A549 (cell line): Measurements from ENCODE around the gene FAM47E. TPM values are rescaled to one million over a fixed set of nuclear protein-coding genes. Genes with fewer than 3 reads are reported as not detected.

Experiments used
- ATAC-seq, 2 experiments: fragments of 200-7000 bp in 1 of 2; fragments of >200 bp in 1 of 2; cut with Nextera tagmentation in 1 of 2; cut with Tn5 transposase in 1 of 2; 3 replicates each; pipeline versions ENCODE4 v1.8.0 to v1.9.1; 2018 to 2020; ENCODE audit warnings: mild to moderate bottlenecking in 1 of 2, moderate library complexity in 1 of 2
- CTCF ChIA-PET: fragments of 300-600 bp; sonication (Branson Sonifier 250); formaldehyde crosslinking; extraction: SDS; loops from one replicate; lab custom pipeline; 2021; ENCODE audit warnings: antibody characterized with exemption, inconsistent platforms; lab: Yijun Ruan, JAX
- POLR2A ChIA-PET: fragments of 350-600 bp; formaldehyde crosslinking; extraction: SDS; loops from one replicate; lab custom pipeline; 2021; ENCODE audit warnings: antibody characterized with exemption, inconsistent platforms; lab: Yijun Ruan, JAX
- DNase-seq, 2 experiments: peaks; one replicate each; pipeline versions ENCODE4 v3.0.0 to v3.0.0-alpha.2; 2011 to 2016; ENCODE audit warnings: low read depth in 1 of 2, low spot score in 1 of 2
- FAIRE-seq: peaks from 2 replicates; lab custom pipeline; 2011; peaks lifted over from hg19 to GRCh38; lab: Jason Lieb, UNC
- H3K27ac ChIP-seq, 2 experiments: fragments of >200 bp; sonication (Bioruptor Twin); formaldehyde crosslinking; 3 replicates each; pipeline ENCODE4 v1.5.1; 2016 to 2017
- H3K4me1 ChIP-seq: fragments of >200 bp; sonication (Bioruptor Twin); formaldehyde crosslinking; 3 replicates; pipeline ENCODE4 v1.6.1; 2016
- H3K4me2 ChIP-seq: fragments of >200 bp; sonication (Bioruptor Twin); formaldehyde crosslinking; 3 replicates; pipeline ENCODE4 v1.6.1; 2016
- H3K4me3 ChIP-seq: fragments of >200 bp; sonication (Bioruptor Twin); formaldehyde crosslinking; 3 replicates; pipeline ENCODE4 v1.5.1; 2016
- H3K9me3 ChIP-seq: fragments of >200 bp; sonication (Bioruptor Twin); formaldehyde crosslinking; 3 replicates; pipeline ENCODE4 v1.6.1; 2016
- BHLHE40 ChIP-seq: IDR thresholded peaks from 2 replicates; pipeline ENCODE4 v1.6.1; 2012; ENCODE audit warnings: low read depth, low read length, inconsistent platforms
- CBX8 ChIP-seq: fragments of 200-600 bp; sonication (generic); IDR thresholded peaks from 2 replicates; pipeline ENCODE4 v1.6.1; 2016
- CTCF ChIP-seq: fragments of >200 bp; sonication (Bioruptor Twin); formaldehyde crosslinking; IDR thresholded peaks from 3 replicates; pipeline ENCODE4 v1.5.1; 2016
- EHF ChIP-seq: fragments of 250-450 bp; sonication (Bioruptor Pico); IDR thresholded peaks from 2 replicates; pipeline ENCODE4 v1.5.0; 2020; ENCODE audit warnings: mild to moderate bottlenecking
- EP300 ChIP-seq, 2 experiments: fragments of >200 bp; sonication (Bioruptor Twin); formaldehyde crosslinking; IDR thresholded peaks; 2 replicates in 1 of 2; 3 replicates in 1 of 2; pipeline ENCODE4 v1.6.1; 2016 to 2017
- FOSB ChIP-seq: fragments of 250-450 bp; sonication (Bioruptor Pico); IDR thresholded peaks from 2 replicates; pipeline ENCODE4 v1.5.0; 2020; ENCODE audit warnings: mild to moderate bottlenecking, moderate library complexity
- FOSL2 ChIP-seq, 2 experiments: fragments of 450-650 bp in 1 of 2; fragments of >200 bp in 1 of 2; sonication (Bioruptor Twin) in 1 of 2; formaldehyde crosslinking; IDR thresholded peaks; 2 replicates each; pipeline versions ENCODE4 v1.5.0 to v1.6.1; 2016 to 2020; ENCODE audit warnings: mild to moderate bottlenecking in 1 of 2, moderate library complexity in 1 of 2
- FOXS1 ChIP-seq: fragments of 250-450 bp; sonication (Bioruptor Pico); IDR thresholded peaks from 2 replicates; pipeline ENCODE4 v1.5.0; 2020; ENCODE audit warnings: mild to moderate bottlenecking, moderate library complexity
- HDAC2 ChIP-seq: fragments of 200-600 bp; sonication (generic); IDR thresholded peaks from 2 replicates; pipeline ENCODE4 v1.6.1; 2016
- HOXB13 ChIP-seq: fragments of 250-450 bp; sonication (Bioruptor Pico); IDR thresholded peaks from 2 replicates; pipeline ENCODE4 v1.5.0; 2020; ENCODE audit warnings: low read depth, mild to moderate bottlenecking, moderate library complexity
- KDM1A ChIP-seq: fragments of 200-600 bp; sonication (generic); IDR thresholded peaks from 2 replicates; pipeline ENCODE4 v1.6.1; 2016; ENCODE audit warnings: low read depth, mild to moderate bottlenecking
- KDM5A ChIP-seq: fragments of 200-600 bp; sonication (generic); IDR thresholded peaks from 2 replicates; pipeline ENCODE4 v1.6.1; 2016; ENCODE audit warnings: antibody characterized with exemption, mild to moderate bottlenecking
- MAZ ChIP-seq: fragments of 150-350 bp; IDR thresholded peaks from 2 replicates; pipeline ENCODE4 v1.6.1; 2014; ENCODE audit warnings: antibody characterized with exemption, low read depth, low read length, borderline replicate concordance
- MYC ChIP-seq: IDR thresholded peaks from 2 replicates; pipeline ENCODE4 v1.6.1; 2012; ENCODE audit warnings: mild to moderate bottlenecking, inconsistent platforms, low read length, improper control_type of control experiment, borderline replicate concordance
- NFE2L2 ChIP-seq: fragments of 150-350 bp; conservative IDR thresholded peaks from 2 replicates; pipeline ENCODE4 v1.6.1; 2014; ENCODE audit warnings: low read length
- NR3C1 ChIP-seq: fragments of >200 bp; sonication (Bioruptor Twin); formaldehyde crosslinking; IDR thresholded peaks from 3 replicates; pipeline ENCODE4 v1.6.1; 2017
- PHF8 ChIP-seq: fragments of 200-600 bp; sonication (generic); IDR thresholded peaks from 2 replicates; pipeline ENCODE4 v1.6.1; 2016; ENCODE audit warnings: low read depth, mild to moderate bottlenecking, antibody characterized with exemption, moderate library complexity, borderline replicate concordance
- POLR2A ChIP-seq: IDR thresholded peaks from 2 replicates; pipeline ENCODE4 v1.6.1; 2012; ENCODE audit warnings: mild to moderate bottlenecking, low read length
- RAD21 ChIP-seq, 2 experiments: fragments of >200 bp in 1 of 2; sonication (Bioruptor Twin) in 1 of 2; formaldehyde crosslinking in 1 of 2; IDR thresholded peaks in 1 of 2; conservative IDR thresholded peaks in 1 of 2; 2 replicates in 1 of 2; 3 replicates in 1 of 2; pipeline ENCODE4 v1.6.1; 2012 to 2018; ENCODE audit warnings: inconsistent platforms in 1 of 2
- RARB ChIP-seq: fragments of 250-450 bp; sonication (Bioruptor Pico); IDR thresholded peaks from 2 replicates; pipeline ENCODE4 v1.8.0; 2021; ENCODE audit warnings: mild to moderate bottlenecking, moderate library complexity
- RCOR1 ChIP-seq: fragments of 150-350 bp; IDR thresholded peaks from 2 replicates; pipeline ENCODE4 v1.6.1; 2014; ENCODE audit warnings: antibody characterized with exemption, low read length, low read depth
- SREBF2 ChIP-seq: fragments of 450-650 bp; IDR thresholded peaks from 2 replicates; pipeline ENCODE4 v1.6.1; 2014; ENCODE audit warnings: mild to moderate bottlenecking, moderate library complexity
- ZNF302 ChIP-seq: fragments of 250-450 bp; sonication (Bioruptor Pico); IDR thresholded peaks from 2 replicates; pipeline ENCODE4 v1.9.0; 2021; ENCODE audit warnings: inconsistent platforms, mild to moderate bottlenecking, moderate library complexity
- WGBS: methylation state at CpG from one replicate; pipeline ENCODE4 v1.1.6; 2017; ENCODE audit errors: missing lambda C conversion rate; 5-methylcytosine and 5-hydroxymethylcytosine counted together
- polyA plus RNA-seq, 4 experiments: library from polyadenylated mRNA; depleted of rRNA in 3 of 4; stranded (reverse); fragments of >200 nt; fragmentation: RNase III in 1 of 4; extraction: RNeasy Plus Mini Kit Qiagen cat#74134 plus additional on column Dnase treatment in 1 of 4; gene quantifications; 2 replicates in 3 of 4; 3 replicates in 1 of 4; pipeline ENCODE4 v1.2.3, GENCODE V29; 2011 to 2017
- TF ChIP-seq, protein P1 (sequence below): IDR thresholded peaks from 2 replicates; pipeline ENCODE4 v1.6.1; 2012
- TF ChIP-seq, protein P2 (sequence below): IDR thresholded peaks from 2 replicates; pipeline ENCODE4 v1.6.1; 2012
- TF ChIP-seq, protein P3 (sequence below): fragments of 250-450 bp; sonication (Bioruptor Pico); IDR thresholded peaks from 2 replicates; pipeline ENCODE4 v1.5.0; 2021; ENCODE audit warnings: mild to moderate bottlenecking, moderate library complexity, borderline replicate concordance

FAM47E gene
- polyA plus RNA-seq, 2 of the 4 experiments (the other 2 are of a cell fraction): 0.23 to 0.85 TPM

GRCh38 chr4:76216524-76216923, 35.0 kb upstream of the FAM47E start:
- TF ChIP-seq RAD21 (conservative IDR thresholded peaks at IDR 0.05 in 1 of 2, IDR thresholded peaks at IDR 0.05 in 1 of 2): no peak
- no peak for TF ChIP-seq EHF
- no peak for TF ChIP-seq CBX8
- TF ChIP-seq BHLHE40: no peak
- TF ChIP-seq, protein P1, sequence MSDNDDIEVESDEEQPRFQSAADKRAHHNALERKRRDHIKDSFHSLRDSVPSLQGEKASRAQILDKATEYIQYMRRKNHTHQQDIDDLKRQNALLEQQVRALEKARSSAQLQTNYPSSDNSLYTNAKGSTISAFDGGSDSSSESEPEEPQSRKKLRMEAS: no peak
- no peak for TF ChIP-seq RCOR1
- TF ChIP-seq HOXB13 (CRISPR knock-in tag): no peak
- TF ChIP-seq POLR2A: no peak
- no peak for TF ChIP-seq KDM1A
- TF ChIP-seq NFE2L2: no peak
- TF ChIP-seq FOXS1 (CRISPR knock-in tag): no peak
- TF ChIP-seq FOSL2 (IDR thresholded peaks at IDR 0.05): no peak
- TF ChIP-seq FOSL2 (CRISPR knock-in tag; IDR thresholded peaks at IDR 0.05): no peak
- TF ChIP-seq, protein P2, sequence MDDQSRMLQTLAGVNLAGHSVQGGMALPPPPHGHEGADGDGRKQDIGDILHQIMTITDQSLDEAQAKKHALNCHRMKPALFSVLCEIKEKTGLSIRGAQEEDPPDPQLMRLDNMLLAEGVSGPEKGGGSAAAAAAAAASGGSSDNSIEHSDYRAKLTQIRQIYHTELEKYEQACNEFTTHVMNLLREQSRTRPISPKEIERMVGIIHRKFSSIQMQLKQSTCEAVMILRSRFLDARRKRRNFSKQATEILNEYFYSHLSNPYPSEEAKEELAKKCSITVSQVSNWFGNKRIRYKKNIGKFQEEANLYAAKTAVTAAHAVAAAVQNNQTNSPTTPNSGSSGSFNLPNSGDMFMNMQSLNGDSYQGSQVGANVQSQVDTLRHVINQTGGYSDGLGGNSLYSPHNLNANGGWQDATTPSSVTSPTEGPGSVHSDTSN: no peak
- TF ChIP-seq, protein P3, sequence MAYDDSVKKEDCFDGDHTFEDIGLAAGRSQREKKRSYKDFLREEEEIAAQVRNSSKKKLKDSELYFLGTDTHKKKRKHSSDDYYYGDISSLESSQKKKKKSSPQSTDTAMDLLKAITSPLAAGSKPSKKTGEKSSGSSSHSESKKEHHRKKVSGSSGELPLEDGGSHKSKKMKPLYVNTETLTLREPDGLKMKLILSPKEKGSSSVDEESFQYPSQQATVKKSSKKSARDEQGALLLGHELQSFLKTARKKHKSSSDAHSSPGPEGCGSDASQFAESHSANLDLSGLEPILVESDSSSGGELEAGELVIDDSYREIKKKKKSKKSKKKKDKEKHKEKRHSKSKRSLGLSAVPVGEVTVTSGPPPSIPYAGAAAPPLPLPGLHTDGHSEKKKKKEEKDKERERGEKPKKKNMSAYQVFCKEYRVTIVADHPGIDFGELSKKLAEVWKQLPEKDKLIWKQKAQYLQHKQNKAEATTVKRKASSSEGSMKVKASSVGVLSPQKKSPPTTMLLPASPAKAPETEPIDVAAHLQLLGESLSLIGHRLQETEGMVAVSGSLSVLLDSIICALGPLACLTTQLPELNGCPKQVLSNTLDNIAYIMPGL (CRISPR knock-in tag): no peak
- TF ChIP-seq RARB (CRISPR knock-in tag): no peak
- no peak for TF ChIP-seq SREBF2
- no peak for TF ChIP-seq NR3C1
- FAIRE-seq (no peak), ATAC-seq (no peak), DNase-seq (no peak)
- POLR2A ChIA-PET: interaction anchor here (0.6 kb wide), 1 partner anchor 1321 kb away, joined by 9 read pairs; no protein-coding TSS in a partner anchor
- Histone ChIP-seq H3K4me3 (no peak overlapping the region), H3K27ac (peak overlapping the region in 1 of 2 experiments; percentile 34; a peak in 1 of 6 replicates), H3K9me3 (no peaks in the 10 kb centered on the region), H3K4me2 (no peak overlapping the region), H3K4me1 (peaks cover 40% of the 10 kb centered on the region)
- CTCF ChIA-PET: interaction anchor here (0.9 to 1.8 kb wide), 2 partner anchors 10 to 45 kb away, joined by 3 to 4 read pairs; no protein-coding TSS in a partner anchor
- WGBS: 100% methylated on average over 2 of the region's 2 CpGs

GRCh38 chr4:76216975-76217814, 34.3 kb upstream of the FAM47E start:
- 88% methylated on average over 6 of the region's 6 CpGs for WGBS
- Histone ChIP-seq H3K4me1 (peaks cover 34% of the 10 kb centered on the region), H3K4me3 (no peak overlapping the region), H3K27ac (peak overlapping the region in 1 of 2 experiments; percentile 34; a peak in 2 of 6 replicates), H3K9me3 (no peaks in the 10 kb centered on the region), H3K4me2 (no peak overlapping the region)
- POLR2A ChIA-PET: interaction anchor here (0.6 kb wide), 1 partner anchor 1321 kb away, joined by 9 read pairs; no protein-coding TSS in a partner anchor
- no peak for DNase-seq
- no peak for TF ChIP-seq MYC
- no peak for TF ChIP-seq HDAC2
- no peak for TF ChIP-seq PHF8
- TF ChIP-seq KDM5A: no peak
- TF ChIP-seq ZNF302: no peak
- no peak for TF ChIP-seq EP300 (IDR thresholded peaks at IDR 0.05)
- no peak for TF ChIP-seq POLR2A
- no peak for TF ChIP-seq FOSB
- no peak for TF ChIP-seq CTCF
- TF ChIP-seq MAZ: no peak
- TF ChIP-seq RAD21 (conservative IDR thresholded peaks at IDR 0.05 in 1 of 2, IDR thresholded peaks at IDR 0.05 in 1 of 2): no peak
- no peak for ATAC-seq
- no peak for FAIRE-seq
- CTCF ChIA-PET: interaction anchor here (0.9 kb wide), 1 partner anchor 9 kb away, joined by 3 read pairs; no protein-coding TSS in a partner anchor
